Liver (tissue), 9 donors: ENCODE measurements around the gene OSMR. TPM values are rescaled to one million over a fixed set of nuclear protein-coding genes. Genes with fewer than 3 reads are reported as not detected.

Experiments used
- DNase-seq: peaks from one replicate; pipeline ENCODE4 v3.0.0-alpha.2; 2017; ENCODE audit warnings: low spot score
- H3K27ac ChIP-seq, 2 donors: one replicate each; pipeline ENCODE4 v1.7.0; 2013; ENCODE audit warnings: inconsistent platforms in 2 of 2, low read length in 2 of 2, control low read depth in 1 of 2, low read depth in 1 of 2, mild to moderate bottlenecking in 1 of 2
- H3K27me3 ChIP-seq, 4 donors: one replicate each; pipeline versions ENCODE4 v1.6.1 to v1.7.0; 2013; ENCODE audit warnings: low read length in 3 of 4, inconsistent platforms in 1 of 4, mild to moderate bottlenecking in 1 of 4, moderate library complexity in 1 of 4; ENCODE audit not compliant: control insufficient read depth in 4 of 4, insufficient read depth in 4 of 4
- H3K36me3 ChIP-seq, 4 donors: one replicate each; pipeline versions ENCODE4 v1.6.1 to v1.7.0; 2013; ENCODE audit warnings: low read length in 3 of 4, mild to moderate bottlenecking in 3 of 4, low read depth in 1 of 4, moderate library complexity in 1 of 4; ENCODE audit not compliant: control insufficient read depth in 4 of 4, insufficient read depth in 3 of 4
- H3K4me1 ChIP-seq, 4 donors: one replicate each; pipeline versions ENCODE4 v1.6.1 to v1.7.0; 2013; ENCODE audit warnings: low read length in 3 of 4, mild to moderate bottlenecking in 3 of 4, moderate library complexity in 1 of 4; ENCODE audit not compliant: control insufficient read depth in 4 of 4, insufficient read depth in 4 of 4
- H3K4me3 ChIP-seq, 3 donors: one replicate each; pipeline versions ENCODE4 v1.6.1 to v1.7.0; 2013; ENCODE audit warnings: low read length in 3 of 3, control low read depth in 1 of 3, low read depth in 1 of 3, mild to moderate bottlenecking in 1 of 3
- H3K9ac ChIP-seq, 2 donors: one replicate each; pipeline ENCODE4 v1.7.0; 2013; ENCODE audit warnings: low read length in 2 of 2, mild to moderate bottlenecking in 2 of 2, moderate library complexity in 2 of 2, control low read depth in 1 of 2, low read depth in 1 of 2
- H3K9me3 ChIP-seq, 4 donors: one replicate each; pipeline versions ENCODE4 v1.6.1 to v1.7.0; 2013; ENCODE audit warnings: low read length in 3 of 4; ENCODE audit not compliant: control insufficient read depth in 4 of 4
- ATF3 ChIP-seq: IDR thresholded peaks from 2 replicates; pipeline ENCODE4 v1.6.1; 2016; ENCODE audit warnings: antibody characterized with exemption
- CTCF ChIP-seq: fragments of 150-350 bp; IDR thresholded peaks from 2 replicates; pipeline ENCODE4 v1.5.1; 2017; ENCODE audit warnings: improper control_type of control experiment, low read depth, low read length; ENCODE audit not compliant: missing input control
- EGR1 ChIP-seq, 2 donors: IDR thresholded peaks; 2 replicates each; pipeline ENCODE4 v1.6.1; 2016 to 2018; ENCODE audit warnings: antibody characterized with exemption in 2 of 2, low read depth in 2 of 2
- FOXA1 ChIP-seq: IDR thresholded peaks from 2 replicates; pipeline ENCODE4 v1.6.1; 2016; ENCODE audit warnings: antibody characterized with exemption
- FOXA2 ChIP-seq: IDR thresholded peaks from 2 replicates; pipeline ENCODE4 v1.6.1; 2016; ENCODE audit warnings: antibody characterized with exemption
- GABPA ChIP-seq, 2 donors: IDR thresholded peaks in 1 of 2; conservative IDR thresholded peaks in 1 of 2; 2 replicates each; pipeline ENCODE4 v1.6.1; 2016; ENCODE audit warnings: antibody characterized with exemption in 2 of 2, mild to moderate bottlenecking in 1 of 2, moderate library complexity in 1 of 2
- HNF4A ChIP-seq, 2 donors: conservative IDR thresholded peaks; 2 replicates each; pipeline ENCODE4 v1.6.1; 2016; ENCODE audit warnings: antibody characterized with exemption in 2 of 2, mild to moderate bottlenecking in 2 of 2
- HNF4G ChIP-seq: IDR thresholded peaks from 2 replicates; pipeline ENCODE4 v1.6.1; 2016; ENCODE audit warnings: antibody characterized with exemption
- JUND ChIP-seq, 2 donors: IDR thresholded peaks; 2 replicates each; pipeline ENCODE4 v1.6.1; 2016; ENCODE audit warnings: antibody characterized with exemption in 2 of 2
- NR2F2 ChIP-seq: IDR thresholded peaks from 2 replicates; pipeline ENCODE4 v1.6.1; 2016; ENCODE audit warnings: antibody characterized with exemption
- RAD21 ChIP-seq, 2 donors: IDR thresholded peaks; 2 replicates each; pipeline ENCODE4 v1.6.1; 2016; ENCODE audit warnings: antibody characterized with exemption in 2 of 2, mild to moderate bottlenecking in 2 of 2
- RXRA ChIP-seq, 2 donors: IDR thresholded peaks; 2 replicates each; pipeline ENCODE4 v1.6.1; 2017 to 2018; ENCODE audit warnings: antibody characterized with exemption in 2 of 2, mild to moderate bottlenecking in 1 of 2
- SP1 ChIP-seq: IDR thresholded peaks from 2 replicates; pipeline ENCODE4 v1.6.1; 2018; ENCODE audit warnings: antibody characterized with exemption, mild to moderate bottlenecking
- TAF1 ChIP-seq: conservative IDR thresholded peaks from 2 replicates; pipeline ENCODE4 v1.6.1; 2016; ENCODE audit warnings: antibody characterized with exemption, mild to moderate bottlenecking
- YY1 ChIP-seq: IDR thresholded peaks from 2 replicates; pipeline ENCODE4 v1.6.1; 2016; ENCODE audit warnings: antibody characterized with exemption, mild to moderate bottlenecking
- WGBS: extraction: QIAGEN DNeasy Blood & Tissue Kit; methylation state at CpG from one replicate; pipeline ENCODE4 v1.1.7; 2013; 5-methylcytosine and 5-hydroxymethylcytosine counted together
- polyA plus RNA-seq, 2 donors: library from polyadenylated mRNA; stranded (reverse) in 1 of 2; unstranded in 1 of 2; fragments of 200-250 nt in 1 of 2; fragments of >200 nt in 1 of 2; fragmentation: Nextera tagmentation in 1 of 2; extraction: Ambion mirVana in 1 of 2; gene quantifications; one replicate each; pipeline versions ENCODE4 v1.2.1 to v1.2.3, GENCODE V29; 2013 to 2015
- total RNA-seq, 2 donors: library from RNA; depleted of rRNA; stranded (reverse); fragments of >200 nt; gene quantifications; one replicate each; pipeline ENCODE4 v1.2.3, GENCODE V29; 2014
- TF ChIP-seq, protein P1 (sequence below): IDR thresholded peaks from 2 replicates; pipeline ENCODE4 v1.6.1; 2016; ENCODE audit warnings: antibody characterized with exemption, mild to moderate bottlenecking
- TF ChIP-seq, protein P2 (sequence below): IDR thresholded peaks from 2 replicates; pipeline ENCODE4 v1.6.1; 2016; ENCODE audit warnings: antibody characterized with exemption
- TF ChIP-seq, protein P3 (sequence below): IDR thresholded peaks from 2 replicates; pipeline ENCODE4 v1.6.1; 2016; ENCODE audit warnings: antibody characterized with exemption
- donor health status: healthy.
- donor health status: healthy.
- donor health status: healthy.
- donor health status: healthy.
- donor health status: healthy.

Gene OSMR
- total RNA-seq (10 to 100 TPM in 1 of 2 donors, 1 to 10 TPM in 1; 4.3 to 34.5 TPM), polyA plus RNA-seq (10 to 100 TPM in 1 of 2 donors, 1 to 10 TPM in 1; 6.6 to 16.8 TPM)

DNA sequence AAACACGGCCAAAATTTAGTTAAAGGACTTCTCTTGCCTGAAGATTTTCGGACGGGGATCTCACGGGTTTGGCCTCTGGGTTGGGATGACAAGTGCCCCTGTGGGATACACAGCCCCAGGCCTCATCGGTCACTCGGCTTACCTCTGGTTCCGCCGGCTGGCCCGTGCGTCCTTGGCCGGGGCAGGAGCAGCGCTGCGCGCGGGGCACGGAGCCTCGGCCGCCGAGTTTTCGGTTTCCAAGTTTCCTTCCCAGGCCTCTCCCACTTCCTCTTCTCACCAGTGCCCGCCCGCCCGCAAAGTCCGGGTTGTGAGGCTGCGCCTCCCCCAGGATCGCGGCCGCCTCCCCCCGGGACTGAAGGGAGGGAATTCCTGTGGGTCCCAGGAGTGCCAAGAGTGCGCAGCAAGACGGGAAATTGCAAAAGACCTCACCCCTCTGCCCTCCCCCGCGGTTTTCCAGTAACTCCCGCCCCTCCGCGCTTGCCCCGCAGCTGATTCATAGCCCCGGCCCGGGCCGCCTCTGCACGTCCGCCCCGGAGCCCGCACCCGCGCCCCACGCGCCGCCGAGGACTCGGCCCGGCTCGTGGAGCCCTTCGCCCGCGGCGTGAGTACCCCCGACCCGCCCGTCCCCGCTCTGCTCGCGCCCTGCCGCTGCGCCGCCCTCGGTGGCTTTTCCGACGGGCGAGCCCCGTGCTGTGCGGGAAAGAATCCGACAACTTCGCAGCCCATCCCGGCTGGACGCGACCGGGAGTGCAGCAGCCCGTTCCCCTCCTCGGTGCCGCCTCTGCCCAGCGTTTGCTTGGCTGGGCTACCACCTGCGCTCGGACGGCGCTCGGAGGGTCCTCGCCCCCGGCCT is at the start of gene OSMR:
Gene OSMR, plus strand, starts transcription at position 487 of the 853 bp plus-strand sequence. CDS start 23,033 bp downstream, outside the sequence.
- no peaks in the 10 kb centered on the region for H3K9me3 ChIP-seq
- DNase-seq: peak; percentile 47
- WGBS: 2% methylated on average over 89 of the region's 89 CpGs
- TF ChIP-seq RAD21 (IDR thresholded peaks at IDR 0.05) (peak in 1 of 2 donors; percentile 27), RXRA (IDR thresholded peaks at IDR 0.05) (peak; percentile 53 to 75), TAF1 (peak; percentile 35), EGR1 (IDR thresholded peaks at IDR 0.05; ENCODE audit: low read depth in 2 of 2) (peak in 1 of 2 donors; percentile 73), FOXA2 (peak; percentile 15), JUND (IDR thresholded peaks at IDR 0.05) (peak in 1 of 2 donors; percentile 63), NR2F2 (peak; percentile 72), YY1 (peak; percentile 48), CTCF (no peak), GABPA (IDR thresholded peaks at IDR 0.05 in 1 of 2, conservative IDR thresholded peaks at IDR 0.05 in 1 of 2) (peak; percentile 18 to 77), SP1 (peak; percentile 65), HNF4G (no peak), HNF4A (conservative IDR thresholded peaks at IDR 0.05) (peak; percentile 50 to 69), ATF3 (no peak), FOXA1 (no peak)
- TF ChIP-seq, protein P1, sequence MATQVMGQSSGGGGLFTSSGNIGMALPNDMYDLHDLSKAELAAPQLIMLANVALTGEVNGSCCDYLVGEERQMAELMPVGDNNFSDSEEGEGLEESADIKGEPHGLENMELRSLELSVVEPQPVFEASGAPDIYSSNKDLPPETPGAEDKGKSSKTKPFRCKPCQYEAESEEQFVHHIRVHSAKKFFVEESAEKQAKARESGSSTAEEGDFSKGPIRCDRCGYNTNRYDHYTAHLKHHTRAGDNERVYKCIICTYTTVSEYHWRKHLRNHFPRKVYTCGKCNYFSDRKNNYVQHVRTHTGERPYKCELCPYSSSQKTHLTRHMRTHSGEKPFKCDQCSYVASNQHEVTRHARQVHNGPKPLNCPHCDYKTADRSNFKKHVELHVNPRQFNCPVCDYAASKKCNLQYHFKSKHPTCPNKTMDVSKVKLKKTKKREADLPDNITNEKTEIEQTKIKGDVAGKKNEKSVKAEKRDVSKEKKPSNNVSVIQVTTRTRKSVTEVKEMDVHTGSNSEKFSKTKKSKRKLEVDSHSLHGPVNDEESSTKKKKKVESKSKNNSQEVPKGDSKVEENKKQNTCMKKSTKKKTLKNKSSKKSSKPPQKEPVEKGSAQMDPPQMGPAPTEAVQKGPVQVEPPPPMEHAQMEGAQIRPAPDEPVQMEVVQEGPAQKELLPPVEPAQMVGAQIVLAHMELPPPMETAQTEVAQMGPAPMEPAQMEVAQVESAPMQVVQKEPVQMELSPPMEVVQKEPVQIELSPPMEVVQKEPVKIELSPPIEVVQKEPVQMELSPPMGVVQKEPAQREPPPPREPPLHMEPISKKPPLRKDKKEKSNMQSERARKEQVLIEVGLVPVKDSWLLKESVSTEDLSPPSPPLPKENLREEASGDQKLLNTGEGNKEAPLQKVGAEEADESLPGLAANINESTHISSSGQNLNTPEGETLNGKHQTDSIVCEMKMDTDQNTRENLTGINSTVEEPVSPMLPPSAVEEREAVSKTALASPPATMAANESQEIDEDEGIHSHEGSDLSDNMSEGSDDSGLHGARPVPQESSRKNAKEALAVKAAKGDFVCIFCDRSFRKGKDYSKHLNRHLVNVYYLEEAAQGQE: peak; percentile 29
- TF ChIP-seq, protein P2, sequence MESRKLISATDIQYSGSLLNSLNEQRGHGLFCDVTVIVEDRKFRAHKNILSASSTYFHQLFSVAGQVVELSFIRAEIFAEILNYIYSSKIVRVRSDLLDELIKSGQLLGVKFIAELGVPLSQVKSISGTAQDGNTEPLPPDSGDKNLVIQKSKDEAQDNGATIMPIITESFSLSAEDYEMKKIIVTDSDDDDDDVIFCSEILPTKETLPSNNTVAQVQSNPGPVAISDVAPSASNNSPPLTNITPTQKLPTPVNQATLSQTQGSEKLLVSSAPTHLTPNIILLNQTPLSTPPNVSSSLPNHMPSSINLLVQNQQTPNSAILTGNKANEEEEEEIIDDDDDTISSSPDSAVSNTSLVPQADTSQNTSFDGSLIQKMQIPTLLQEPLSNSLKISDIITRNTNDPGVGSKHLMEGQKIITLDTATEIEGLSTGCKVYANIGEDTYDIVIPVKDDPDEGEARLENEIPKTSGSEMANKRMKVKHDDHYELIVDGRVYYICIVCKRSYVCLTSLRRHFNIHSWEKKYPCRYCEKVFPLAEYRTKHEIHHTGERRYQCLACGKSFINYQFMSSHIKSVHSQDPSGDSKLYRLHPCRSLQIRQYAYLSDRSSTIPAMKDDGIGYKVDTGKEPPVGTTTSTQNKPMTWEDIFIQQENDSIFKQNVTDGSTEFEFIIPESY: peak; percentile 59
- TF ChIP-seq, protein P3, sequence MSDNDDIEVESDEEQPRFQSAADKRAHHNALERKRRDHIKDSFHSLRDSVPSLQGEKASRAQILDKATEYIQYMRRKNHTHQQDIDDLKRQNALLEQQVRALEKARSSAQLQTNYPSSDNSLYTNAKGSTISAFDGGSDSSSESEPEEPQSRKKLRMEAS: peak; percentile 86
- no peaks in the 10 kb centered on the region for H3K36me3 ChIP-seq
- H3K27me3 ChIP-seq: no peaks in the 10 kb centered on the region
- H3K4me3 ChIP-seq: peak within 1 kb of the TSS; percentile 77 to 96 (median 92)
- peak within 1 kb of the TSS; percentile 34 to 79 for H3K9ac ChIP-seq
- H3K4me1 ChIP-seq: peaks cover 0 to 7% (median 1%) of the 10 kb centered on the region in 4 donors
- H3K27ac ChIP-seq: peak within 1 kb of the TSS; percentile 81 to 96
